NCI-H2107 (cell line): ENCODE data around the gene MAML1.

Experiments
- DNase-seq: peaks from one replicate; lab custom pipeline; 2025; lab: John Stamatoyannopoulos, UW

Gene MAML1

DNA sequence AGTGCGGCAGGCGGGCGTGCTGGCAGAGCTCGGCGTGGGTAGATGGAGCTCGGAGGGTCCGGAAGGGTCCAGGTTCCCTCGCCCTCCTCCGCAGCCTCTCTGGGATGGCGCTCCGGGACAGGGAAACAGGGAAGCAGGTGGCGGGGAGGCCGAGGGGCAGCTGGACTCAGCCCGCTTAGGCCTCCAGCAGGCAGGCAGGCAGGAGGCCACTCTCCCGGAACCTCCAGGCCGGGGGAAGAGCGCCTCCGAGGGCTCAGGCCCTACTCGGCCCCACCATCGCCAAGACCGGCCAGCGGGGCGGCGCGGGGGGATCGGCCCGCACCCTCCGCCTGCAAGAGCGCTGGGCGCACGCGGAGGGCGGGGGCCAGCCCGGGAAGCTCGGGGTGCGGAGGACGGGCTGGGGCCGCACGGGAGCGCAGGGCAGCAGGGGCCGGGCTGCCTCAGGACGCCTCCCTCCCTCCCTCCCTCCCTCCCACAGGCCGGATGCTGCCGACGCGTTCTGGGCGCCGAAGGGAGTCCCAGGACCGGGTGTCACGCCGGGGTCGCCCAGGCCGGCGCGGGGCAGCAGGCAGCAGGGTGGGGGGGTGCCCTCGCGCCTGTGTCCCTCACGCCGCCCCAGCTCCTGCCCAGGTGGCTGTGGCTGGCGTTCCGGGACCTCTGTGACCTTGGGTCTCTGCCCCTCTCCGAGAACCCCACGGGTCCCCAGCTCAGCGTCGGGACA is 73.1 kb downstream of the MAML1 start:
- DNase-seq = no peak

DNA sequence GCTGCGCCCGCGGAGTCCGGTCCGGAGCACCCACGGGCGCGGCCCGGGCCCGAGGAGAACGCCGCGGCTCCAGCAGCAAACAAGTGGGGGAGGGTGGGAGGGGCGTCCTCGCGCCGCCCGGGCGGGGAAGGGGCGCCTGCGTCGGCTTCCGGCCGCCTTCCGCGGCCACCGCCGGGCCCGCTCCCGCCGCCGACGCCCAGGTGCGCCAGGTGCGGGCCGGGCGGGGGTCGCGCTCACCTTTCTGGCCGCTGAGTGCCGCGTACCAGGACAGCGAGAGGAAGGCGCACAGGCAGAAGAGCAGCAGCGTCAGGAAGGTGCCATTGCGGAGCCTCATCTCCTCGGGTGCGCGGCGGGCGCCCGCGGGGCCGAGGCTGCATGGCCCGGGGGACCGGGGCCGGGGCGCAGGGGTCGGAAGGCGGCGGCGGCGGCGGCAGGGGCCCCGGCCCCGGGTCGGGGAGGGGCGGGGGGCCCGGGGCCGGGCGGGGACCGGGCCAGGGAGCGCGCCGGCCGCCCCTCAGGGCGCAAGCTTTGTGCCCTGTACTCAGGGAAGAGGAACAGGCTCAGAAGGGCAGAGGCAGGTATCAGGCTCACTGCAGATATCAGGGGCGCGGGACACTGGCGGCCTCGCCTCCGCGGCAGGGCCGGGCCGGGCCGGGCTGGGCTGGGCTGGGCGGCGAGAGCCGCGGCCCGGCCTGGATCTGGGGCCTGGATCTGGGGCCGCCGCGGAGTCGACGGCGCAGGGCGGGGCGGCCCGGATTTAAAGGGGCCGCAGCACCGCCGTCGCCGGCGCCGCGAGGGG is 73.8 kb downstream of the MAML1 start, which contains the start of gene MGAT4B:
Gene MGAT4B, minus strand, starts transcription at position 617 of the 799 bp plus-strand sequence. Its CDS starts 283 bp downstream, at position 334.
- no peak for DNase-seq

DNA sequence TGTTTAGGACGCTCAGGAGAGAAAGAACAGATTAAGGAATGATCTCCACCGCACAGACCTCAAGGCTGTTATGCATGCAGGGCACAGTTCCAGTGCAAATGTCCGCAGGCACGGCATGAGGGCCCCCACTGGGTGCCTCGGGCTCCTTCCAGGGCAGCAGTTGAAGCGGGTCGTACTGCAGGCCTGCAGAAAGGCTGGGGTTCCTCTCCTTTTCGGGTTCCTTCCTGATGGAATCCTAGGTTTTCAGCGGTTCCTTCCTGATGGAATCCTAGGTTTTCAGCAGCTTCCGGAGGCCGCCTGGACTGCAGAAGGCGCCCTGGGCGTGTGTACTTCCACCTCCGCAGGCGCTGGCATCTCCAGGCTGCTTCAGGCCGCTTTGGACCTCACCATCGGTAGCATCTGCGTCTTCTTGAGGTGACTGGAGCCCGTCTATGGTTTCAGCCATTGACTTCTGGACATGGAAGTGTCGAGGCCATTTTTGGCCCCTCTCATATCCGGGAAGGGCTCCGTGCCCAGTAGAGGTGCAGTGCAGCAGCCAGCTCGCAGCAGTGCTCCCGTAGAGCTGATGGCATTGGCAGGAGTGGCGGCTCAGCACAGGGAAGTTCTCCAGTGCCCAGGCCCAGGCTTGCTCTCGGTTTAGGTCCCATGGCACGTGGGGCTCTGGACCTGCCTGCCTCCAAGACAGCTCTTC is 79.7 kb downstream of the MAML1 start:
- DNase-seq = no peak

DNA sequence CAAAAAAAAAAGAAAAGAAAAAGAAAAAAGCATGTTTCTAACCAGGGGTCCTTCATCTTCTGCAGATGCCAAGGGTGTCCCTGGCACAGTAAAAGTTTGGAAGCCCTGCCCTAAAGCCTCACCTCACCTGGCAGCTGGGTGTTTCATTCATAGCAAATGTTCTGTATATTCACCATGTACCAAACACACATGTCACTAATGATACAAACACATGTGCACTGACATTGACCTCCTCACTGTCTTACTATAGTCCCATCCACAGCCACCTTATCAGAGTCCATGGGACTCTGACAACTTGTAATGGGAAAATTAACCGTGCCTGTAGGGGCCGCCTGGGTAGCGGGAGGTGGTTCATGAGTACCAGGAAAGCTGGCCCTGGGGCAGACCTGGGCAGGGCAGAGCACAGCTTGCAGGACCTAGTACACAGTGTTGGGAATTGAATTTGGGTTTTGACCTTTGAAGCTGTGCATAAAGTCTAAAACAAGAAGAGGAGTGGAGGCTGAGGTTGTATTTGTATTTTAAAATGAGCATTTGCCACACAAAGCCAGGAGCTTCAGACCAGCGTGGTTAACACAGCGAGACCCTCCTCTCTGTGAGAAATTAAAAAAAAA is 80.5 kb downstream of the MAML1 start:
- DNase-seq = no peak

DNA sequence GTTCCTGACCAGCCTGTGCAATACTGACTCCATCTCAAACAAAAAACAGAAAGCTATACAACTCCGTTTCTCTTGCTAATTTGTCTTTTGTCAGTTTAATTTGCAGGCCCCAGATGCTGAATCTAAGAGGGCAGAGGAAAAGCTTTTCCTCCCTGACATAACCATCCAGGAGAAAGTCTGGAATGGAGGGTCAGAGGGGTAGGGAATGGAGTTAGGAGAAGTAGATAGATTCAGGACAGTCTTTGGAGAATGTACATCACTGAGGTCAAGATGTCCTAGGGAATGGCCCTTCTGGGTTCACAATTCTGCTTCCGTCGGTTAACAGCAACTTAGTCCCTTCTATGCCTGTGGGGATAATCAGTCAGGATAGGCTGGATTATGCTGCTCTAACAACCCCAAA is 81.5 kb downstream of the MAML1 start:
- no peak for DNase-seq

DNA sequence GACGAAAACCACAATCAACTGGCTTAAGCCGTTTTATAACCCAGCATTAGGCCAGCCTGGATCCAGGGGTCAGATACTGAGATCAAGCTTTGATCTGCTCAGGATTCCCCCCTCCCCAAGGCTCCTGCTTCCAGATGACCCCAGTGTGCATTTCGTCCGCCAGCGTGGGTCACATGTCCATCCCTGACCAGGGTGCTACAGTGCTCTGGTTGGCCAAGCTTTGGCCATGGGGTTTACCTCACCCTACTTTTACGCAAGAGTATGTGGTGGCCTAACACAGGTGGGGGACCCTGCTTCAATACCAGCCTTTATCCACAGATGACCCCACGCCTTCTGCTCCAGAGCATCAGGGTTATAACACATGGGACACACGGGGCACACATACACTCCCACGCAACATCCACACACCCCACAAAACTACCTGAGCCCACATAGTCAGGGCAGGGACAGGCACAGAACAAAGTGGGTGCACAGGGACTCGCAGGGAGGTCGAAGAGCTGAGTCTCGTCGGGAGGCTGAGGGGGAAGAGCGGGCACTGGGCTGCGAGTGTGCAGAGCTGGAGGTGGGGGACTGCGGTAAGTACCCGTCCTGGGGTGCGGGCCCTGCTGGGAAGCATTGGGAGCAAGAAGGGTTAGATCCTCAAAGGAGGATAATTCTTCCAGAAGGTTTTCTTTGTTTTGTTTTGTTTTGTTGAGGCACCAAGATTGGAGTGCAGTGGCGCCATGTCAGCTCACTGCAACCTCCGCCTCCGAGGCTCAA is 83.0 kb downstream of the MAML1 start:
- no peak for DNase-seq

DNA sequence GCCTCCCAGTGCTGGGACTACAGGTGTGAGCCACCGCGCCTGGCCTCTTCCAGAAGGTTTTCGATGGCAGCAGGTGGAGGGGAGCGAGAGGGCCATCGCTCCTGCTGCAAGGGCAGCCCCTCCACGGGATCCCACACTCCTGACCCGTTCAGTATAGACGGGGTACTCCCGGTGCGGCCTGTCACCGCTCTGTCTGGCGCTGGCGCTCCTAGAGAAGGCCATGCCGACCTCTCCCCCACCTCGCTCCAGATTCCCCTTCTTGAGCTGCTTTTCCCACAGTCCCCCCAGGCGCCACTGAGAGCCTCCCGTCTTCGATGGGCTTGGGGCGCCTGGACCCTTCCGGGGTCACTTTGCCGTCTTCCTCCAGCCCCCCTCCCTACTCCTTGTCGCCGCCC is 83.8 kb downstream of the MAML1 start:
- DNase-seq = no peak

DNA sequence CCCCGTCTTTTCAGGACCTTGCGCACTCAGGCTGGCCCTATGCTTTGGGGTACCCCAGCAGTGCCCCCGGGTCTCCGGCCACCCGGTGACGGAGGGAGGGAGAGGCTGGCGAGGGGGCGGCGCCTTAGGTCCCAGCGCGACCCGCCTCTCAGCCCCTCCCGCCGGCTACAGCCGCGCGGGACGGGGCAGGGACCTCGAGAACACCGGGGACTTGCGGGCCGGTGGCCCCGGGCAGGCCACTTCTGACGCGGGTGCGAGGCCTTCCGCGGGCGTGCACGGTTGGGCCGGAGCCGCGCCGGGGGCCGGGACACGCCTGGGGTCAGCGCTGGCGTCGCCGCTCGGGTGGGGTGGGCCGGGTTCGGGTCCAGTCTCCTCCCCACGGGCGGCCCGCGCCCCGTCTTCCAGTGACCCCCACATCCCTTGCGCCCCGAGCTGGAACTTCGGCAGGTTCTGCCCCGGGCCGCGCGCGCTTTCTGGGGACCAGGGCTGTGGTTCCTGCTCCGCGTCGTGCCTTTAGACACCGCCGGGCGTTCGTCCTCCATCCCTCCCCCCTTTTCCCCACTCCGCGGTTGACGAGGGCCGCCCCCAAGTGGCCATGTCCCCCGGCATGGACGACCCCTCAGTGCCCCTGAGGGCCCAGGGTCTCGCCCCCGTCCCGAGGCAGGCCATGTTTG is 84.3 kb downstream of the MAML1 start:
- no peak for DNase-seq

DNA sequence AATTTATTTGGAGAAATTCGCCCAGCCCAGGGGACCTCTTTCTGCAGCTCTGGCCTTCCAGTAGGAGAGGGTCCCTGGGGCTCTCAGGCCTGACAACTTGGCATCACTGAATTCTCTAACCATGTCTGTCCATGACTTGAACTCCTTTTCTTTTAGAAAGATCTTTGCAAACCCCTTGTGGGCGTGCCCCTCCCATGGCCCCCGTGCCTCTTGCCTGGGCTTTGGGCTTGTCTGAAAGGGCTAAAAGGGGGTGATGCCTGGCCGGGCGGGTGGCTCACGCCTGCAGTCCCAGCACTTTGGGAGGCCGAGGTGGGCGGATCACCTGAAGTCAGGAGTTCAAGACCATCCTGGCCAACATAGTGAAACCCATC is 84.8 kb downstream of the MAML1 start:
- DNase-seq = no peak

DNA sequence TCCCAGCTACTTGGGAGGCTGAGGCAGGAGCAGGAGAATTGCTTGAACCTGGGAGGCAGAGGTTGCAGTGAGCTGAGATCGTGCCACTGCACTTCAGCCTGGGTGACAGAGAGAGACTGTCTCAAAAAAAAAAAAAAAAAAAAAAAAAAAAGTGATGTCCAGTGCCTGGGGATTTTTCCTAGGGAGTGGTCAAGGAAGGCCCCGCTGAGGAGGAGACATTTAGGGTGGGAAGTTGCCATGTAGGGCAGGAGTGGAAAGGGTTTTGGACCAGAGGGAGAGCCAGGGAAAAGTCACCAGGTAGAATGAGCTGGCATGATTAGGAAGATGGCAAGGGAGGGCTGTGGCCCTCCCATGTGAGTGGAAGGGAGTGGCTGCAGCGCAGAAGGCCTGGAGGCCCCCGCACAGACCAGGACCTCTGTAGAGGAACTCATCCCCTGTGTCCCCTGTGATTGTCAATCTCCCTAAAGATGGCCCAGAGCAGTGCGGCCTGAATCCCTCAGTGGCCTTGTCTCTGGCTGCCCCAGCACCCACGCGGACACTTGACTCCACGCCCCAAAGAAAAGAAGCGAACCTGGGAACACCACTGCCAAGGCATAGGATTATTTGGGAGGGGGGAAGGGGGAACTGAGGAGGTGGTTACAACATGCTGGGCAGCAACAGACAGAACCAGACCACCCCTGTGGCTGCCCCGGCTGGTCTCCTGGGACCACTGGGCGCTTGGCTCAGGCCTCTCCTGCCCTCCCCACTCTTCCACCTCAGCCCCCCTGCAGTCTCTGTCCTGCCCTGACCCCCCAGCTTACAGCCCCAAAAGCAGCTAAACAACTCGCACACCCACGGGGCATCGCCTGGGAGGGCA is 85.5 kb downstream of the MAML1 start:
- DNase-seq = no peak

DNA sequence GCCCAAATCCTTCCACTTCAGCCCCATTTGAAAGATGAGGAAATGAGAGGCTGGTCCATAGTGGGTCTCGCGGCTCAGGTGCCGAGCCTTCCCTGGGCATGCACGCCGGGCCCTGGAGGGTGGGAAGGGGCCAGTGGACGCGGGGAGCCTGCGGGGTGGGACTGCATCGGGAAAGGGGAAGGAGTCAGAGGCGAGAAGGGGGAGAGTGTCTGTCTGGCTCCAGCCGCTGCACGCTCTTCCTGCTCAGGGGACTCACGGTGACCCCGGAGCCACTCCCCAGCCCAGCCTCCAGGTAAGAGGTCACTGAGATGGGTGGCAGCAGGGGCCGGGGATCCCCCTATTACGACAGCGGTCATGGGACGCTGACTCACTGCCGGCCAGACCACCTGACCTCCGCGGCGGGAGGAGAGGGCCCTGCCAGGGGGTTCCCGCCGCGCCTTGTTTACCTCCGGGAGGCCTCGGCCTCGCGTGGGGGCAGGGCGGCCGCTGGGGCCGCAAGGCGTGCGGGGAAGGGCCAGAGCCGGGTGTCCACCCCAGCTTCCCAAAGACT is 86.2 kb downstream of the MAML1 start:
- no peak for DNase-seq

DNA sequence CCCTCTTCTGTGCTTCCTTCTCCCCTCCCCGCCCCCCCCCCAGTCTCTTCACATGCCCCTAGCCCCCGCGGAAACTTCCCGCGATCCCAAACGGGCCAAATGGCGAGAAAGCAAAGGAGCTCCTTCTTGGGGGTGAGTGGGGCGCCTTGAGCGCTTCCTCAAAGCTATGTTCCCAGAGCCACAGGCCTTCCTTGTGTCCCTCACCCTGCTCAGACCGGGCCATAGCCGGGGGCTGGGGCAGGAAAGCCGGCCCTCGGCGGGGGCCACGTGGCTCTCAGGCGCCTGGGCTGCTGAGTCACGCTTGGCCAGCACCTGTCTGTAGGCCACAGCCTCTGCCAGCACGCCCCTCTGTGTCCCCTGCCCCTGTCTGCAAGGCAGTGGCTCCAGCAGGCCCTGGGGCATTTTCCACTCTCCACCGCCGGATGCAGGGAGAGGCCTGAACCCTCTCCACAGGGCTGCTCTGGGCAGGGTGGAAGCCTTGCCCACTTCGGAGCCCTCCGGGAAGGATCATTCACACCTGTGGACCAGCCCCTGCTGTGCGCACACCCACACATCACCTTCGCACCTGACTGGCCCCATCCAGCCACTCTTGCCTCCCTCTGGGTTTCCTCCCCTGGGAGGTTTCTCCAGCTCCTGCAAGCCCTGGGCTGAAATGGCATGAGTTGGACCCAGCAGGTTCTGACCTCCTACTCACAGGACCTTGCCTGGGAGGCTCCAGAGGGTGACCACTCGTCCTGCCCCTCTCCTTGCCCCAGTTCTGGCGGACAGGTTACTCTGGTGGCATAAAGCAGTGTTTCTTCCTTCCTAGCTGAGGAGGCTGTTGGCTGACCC is 86.9 kb downstream of the MAML1 start:
- DNase-seq = no peak

DNA sequence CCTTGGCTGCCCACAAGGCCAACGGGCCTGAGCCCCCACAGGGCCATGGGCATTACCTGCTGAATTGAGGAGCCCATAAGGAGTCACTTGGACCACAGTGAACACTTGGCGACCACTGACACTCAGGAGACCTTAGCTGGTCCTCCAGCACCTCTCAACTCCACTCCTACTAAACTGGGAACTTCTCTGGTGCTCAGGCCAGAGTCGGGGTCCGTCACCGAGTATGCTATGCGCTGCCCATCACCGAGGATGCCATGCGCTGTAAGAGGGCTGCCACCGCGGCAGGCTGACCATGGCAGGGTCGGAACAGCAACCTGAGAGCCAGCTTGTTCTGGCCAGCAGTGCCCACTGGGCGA is 87.5 kb downstream of the MAML1 start:
- DNase-seq = no peak

DNA sequence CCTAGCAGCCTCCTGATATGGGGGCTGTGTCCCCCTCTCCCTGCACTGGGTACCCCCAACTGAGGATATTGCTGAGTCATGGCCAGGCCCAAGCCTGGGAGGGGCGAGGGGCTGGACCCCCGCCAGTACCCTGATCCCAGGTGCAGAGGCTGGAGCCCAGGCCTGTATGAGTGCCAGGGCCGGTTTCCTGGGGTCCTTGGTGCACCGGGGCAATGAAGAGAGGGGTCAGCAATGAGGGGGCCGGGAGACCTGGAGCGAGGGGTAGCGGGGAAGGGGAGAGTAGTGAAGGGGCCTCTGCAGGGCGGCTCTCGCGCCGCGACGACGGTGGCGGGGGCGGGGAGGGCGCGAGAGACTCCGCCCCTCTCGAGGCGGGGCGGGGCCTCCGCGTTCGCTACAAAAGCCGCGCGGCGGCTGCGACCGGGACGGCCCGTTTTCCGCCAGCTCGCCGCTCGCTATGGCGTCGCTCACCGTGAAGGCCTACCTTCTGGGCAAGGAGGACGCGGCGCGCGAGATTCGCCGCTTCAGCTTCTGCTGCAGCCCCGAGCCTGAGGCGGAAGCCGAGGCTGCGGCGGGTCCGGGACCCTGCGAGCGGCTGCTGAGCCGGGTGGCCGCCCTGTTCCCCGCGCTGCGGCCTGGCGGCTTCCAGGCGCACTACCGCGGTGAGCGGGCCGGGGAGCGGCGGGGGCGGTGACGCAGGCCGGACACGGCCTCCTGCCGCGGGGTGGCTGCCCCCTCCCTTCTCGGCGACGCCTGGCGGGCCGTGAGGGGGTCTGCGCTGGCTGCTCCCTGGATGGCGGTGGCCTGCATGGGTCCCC is 88.1 kb downstream of the MAML1 start, which contains the start of gene SQSTM1:
Gene SQSTM1, plus strand, starts transcription at position 423 of the 815 bp plus-strand sequence. Its CDS starts 32 bp downstream, at position 455.
- DNase-seq = peak; percentile 64

DNA sequence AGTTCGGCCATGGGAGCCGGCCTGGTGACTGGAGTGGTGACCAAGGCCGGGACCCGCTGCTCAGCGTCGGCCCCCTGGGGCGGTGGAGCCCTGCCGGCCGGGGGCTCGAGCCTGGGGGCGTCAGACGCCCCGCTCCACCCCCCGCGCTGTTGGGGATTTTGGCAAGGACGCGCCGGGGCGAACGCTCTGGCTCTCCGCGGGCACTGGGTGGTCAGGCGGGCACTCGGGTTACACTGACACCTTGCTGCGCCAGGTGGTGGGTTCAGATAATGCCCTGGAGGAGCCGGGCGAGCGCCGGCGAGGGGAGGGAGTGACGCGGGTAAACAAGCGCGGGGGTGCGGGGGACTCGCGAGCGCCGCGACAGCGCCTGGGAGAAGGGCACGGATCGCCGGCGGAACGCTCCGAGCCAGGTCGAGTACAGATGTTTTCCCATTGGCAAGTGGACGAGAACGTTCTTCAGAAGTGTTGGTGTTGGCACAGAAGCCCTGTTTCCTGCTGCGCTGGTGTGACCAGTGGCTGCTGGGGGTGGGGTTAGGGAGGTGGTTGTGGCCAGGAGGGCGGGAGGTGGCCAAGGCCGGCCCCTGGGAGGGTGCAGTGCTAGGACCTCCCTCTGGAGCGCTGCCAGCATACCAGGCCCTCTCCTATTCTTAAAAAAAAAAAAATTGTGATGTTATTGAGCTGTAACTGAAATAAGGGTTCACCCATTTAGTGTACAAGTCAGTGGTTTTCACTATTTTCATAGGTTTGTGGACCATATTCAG is 88.9 kb downstream of the MAML1 start:
- peak; percentile 14 for DNase-seq

DNA sequence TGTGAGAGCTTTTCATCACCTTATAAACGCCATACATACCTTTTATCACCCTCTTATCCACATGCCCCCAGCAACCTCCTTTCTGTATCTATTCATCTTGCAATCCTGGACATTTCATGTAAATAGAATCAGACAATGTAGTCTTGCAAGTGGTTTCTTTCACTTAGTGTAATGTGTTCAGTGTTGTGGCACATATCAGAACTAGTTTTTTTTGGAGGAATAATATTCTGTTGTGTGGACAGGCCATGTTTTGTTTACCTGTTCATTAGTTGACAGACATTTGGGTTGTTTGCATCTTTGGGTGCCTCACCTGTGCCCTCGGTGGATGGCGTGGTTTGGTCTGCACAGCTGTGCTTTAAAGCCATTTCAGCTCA is 89.4 kb downstream of the MAML1 start:
- DNase-seq = no peak

DNA sequence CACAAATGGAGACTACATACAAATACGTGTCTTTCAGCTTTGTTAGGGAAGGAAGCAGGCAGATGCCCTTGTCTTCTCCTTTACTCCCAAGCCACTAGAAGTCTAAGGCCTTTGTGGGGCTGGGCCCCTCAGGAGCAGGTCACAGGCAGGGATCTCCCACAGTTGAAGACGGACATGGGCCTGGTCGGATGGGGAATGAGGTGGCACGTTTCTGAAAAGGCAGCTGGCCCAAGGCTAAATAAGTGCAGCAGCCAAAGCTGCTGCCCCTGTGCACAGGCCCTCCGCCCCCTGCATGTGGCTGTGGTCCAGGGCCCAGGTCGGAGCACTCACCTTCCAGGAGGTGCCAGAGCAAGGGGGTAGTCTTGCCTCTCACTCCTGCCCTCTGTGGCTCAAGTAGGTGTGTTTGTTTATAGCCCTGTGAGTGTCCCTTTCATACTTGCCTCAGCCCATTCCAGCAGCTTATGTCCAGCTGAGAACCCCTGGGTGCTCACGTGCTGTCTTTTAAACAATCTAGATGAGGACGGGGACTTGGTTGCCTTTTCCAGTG is 89.9 kb downstream of the MAML1 start:
- DNase-seq = no peak
